ENCODE results near the gene RGS19.
A peak's percentile ranks its signal among the peaks of the same experiment; 100 is the strongest.

Gene RGS19

DNA sequence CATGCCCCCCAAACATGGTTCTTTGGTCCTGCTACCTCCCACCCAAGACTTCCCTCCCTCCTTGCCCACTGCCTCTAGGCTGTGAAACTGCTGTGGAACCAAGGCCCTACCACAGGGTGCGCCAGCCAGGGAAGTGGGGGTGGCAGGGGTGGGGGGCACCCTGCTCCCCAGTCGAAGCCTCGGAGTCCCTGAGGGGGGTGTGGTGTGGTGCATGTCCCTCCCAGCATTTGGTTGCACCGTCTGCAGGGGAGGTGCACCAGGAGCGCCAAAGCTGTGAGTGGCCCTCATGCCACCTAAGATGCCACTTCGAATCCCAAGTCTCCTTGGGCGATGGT lies 1.8 kb downstream of the RGS19 start:
- DNase-seq (ENCODE audit: low read depth in 2 of 3, low spot score in 1 of 3) = no peak

- DNase-seq (ENCODE audit: low read depth in 2 of 3, low spot score in 1 of 3) = no peak
Observed at GRCh38 chr20:64077094-64077493, 2.2 kb downstream of the RGS19 start.

DNA sequence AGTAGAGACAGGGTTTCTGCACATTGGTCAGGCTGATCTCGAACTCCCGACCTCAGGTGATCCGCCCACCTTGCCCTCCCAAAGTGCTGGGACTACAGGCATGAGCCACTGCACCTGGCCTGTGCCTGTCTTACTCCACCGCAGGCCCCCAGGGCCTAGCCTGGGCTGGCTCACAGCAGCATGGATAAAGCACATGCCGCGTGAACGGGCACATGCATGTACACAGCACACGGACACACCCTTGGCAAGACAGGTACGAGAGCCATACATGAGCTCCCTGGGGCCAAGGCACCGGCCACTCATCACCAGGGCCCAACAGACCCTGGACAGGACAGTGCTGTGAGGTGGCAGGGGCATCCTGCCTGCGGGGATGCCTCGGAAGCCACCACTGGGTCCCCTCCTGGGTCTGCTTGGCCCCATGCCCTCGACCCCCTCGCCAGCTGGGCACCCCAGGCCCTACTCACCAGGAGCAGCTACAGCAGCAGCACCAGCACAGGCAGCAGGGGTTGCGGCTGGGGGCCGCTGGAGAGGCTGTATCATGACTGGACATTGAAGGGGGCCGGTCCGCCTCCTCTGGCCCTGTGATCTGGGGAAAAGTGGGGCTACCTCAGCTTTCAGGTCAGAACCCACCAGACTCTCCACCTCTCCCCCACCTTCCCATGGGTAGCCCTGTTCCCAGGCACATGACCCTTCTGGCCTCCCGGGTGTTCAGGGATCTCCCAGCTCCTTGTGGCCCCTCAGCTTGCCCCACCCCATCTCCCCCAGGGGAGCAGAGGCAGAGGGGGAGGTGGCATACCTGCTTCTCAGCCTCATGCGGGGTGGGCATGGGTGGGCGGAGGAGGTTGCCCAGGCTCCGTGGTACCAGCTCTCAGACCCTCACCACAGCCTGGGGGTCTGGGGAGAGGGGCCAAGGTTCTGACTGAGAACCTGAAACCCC lies 3.0 kb downstream of the RGS19 start:
- no peak for DNase-seq (ENCODE audit: low read depth in 2 of 3, low spot score in 1 of 3)

DNA sequence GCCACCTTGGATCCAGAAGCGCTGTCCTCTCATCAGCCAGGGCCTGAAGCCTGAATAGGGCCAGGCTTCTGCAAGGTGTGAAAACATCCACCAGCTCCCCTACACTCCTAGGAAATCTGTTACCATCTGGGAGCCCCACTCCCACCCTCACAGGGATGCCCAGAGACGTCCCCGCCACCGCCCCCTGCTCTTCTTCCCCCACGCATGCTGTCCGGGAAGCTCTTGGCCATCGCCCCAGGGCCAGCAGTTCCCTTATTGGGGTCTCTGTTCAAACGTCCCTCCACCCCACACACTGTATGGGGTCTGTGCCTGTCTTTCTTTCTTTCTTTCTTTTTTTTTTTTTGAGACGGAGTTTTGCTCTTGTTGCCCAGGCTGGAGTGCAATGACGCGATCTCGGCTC lies 3.8 kb downstream of the RGS19 start:
- DNase-seq (ENCODE audit: low read depth in 2 of 3, low spot score in 1 of 3) = no peak

DNA sequence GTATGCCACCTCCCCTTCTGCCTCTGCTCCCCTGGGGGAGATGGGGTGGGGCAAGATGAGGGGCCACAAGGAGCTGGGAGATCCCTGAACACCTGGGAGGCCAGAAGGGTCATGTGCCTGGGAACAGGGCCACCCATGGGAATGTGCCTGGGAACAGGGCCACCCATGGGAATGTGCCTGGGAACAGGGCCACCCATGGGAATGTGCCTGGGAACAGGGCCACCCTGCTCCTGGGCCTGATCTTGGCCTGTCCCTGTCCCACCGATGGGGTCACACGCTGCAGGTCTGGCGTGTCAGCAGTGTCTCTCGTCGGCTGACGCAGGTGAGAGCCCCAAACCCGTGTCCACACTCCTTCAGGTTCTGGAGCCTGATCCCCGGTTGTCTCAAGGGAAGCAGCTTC lies 4.4 kb downstream of the RGS19 start:
- no peak for DNase-seq (ENCODE audit: low read depth in 2 of 3, low spot score in 1 of 3)

DNA sequence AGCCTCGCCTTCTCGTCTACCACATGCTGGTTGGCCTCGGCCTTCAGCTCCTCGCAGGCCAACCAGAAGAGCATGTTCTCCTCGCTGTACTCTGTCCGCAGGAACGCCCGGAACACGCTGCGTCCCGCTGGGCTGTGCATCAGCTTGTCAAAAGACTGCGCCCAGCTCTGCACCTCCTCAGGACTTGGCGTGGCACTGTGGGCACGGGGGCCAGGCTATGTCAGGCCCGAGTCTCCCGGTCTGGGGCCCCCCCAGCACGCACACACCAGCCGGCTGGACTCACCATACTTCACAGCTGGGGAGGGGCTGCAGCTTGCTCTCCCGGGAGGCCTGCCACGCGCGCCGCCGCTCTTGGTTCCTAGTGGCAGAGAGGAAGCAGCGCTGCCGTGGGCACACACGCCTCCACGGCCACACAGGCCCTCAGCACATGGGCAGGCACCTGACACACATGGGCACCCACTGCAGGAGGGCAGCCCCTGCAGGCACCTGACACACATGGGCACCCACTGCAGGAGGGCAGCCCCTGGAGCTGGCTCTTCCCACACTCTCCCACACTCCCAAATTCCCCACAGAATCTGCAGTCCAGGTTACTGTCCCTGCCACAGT lies 5.0 kb downstream of the RGS19 start:
- DNase-seq (ENCODE audit: low read depth in 2 of 3, low spot score in 1 of 3) = no peak

DNA sequence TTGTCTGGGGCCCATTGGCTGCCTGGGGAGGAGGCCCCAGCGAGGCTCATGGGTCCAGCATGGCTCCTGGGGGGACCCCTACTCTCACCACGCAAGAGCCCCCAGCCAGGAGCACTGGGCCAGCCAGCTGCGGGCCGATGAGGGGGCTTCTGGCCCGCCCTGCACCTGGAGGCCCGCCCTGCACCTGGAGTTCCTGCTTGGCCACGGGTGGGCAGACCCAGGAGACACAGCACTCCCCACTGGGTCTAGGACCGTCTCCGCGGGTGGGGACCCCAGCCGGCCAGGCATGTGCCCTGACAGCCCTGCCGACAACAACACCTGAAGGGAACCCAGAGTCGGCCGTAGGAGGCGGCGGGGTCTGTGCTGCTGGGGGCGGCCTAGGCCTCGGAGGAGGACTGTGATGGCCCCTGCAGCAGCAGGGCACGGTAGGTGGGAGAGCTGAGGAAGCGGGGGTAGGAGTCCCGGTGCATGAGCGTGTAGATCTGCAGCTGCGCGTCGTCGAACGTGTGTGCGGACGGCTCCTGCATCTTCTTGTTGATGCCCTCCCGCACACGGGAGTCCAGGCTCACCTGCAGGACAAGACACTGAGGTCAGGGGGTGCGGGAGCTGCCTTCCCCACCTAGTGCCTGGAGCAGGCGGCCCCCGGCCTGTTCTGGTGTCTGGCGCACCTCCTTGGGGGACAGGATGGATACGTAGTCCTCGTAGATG lies 5.7 kb downstream of the RGS19 start:
- no peak for DNase-seq (ENCODE audit: low read depth in 2 of 3, low spot score in 1 of 3)

DNA sequence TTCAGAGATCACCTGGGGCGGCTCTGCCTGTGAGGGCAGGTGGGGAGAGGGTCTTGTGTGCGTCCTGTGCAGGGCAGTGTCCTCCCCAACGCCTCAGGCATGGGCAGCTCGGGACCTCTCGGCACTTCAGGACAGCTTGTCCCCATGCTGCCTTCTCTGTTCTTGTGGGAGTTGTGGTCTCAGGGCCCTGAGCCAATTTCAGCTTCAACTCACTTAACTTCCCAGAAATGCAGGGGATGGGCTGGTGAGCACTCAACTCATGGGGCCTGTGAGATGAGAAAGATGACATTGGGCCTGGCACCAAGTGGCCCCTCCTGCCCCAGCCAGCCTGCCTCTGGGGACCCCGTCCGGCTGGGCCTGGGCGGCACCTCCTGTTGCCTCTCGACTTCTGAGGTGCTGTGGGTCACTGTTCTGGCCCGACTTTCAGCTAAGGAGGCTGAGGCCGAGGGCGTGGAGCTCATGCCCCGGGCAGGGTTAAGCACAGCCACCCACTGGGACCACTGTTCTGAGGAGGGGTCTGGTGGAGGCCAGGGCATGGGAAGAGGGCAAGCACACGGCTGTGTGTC lies 6.7 kb downstream of the RGS19 start:
- no peak for DNase-seq (ENCODE audit: low read depth in 2 of 3, low spot score in 1 of 3)

- DNase-seq (ENCODE audit: low read depth in 2 of 3, low spot score in 1 of 3) = no peak
Observed at GRCh38 chr20:64071341-64072332, 7.7 kb downstream of the RGS19 start.

DNA sequence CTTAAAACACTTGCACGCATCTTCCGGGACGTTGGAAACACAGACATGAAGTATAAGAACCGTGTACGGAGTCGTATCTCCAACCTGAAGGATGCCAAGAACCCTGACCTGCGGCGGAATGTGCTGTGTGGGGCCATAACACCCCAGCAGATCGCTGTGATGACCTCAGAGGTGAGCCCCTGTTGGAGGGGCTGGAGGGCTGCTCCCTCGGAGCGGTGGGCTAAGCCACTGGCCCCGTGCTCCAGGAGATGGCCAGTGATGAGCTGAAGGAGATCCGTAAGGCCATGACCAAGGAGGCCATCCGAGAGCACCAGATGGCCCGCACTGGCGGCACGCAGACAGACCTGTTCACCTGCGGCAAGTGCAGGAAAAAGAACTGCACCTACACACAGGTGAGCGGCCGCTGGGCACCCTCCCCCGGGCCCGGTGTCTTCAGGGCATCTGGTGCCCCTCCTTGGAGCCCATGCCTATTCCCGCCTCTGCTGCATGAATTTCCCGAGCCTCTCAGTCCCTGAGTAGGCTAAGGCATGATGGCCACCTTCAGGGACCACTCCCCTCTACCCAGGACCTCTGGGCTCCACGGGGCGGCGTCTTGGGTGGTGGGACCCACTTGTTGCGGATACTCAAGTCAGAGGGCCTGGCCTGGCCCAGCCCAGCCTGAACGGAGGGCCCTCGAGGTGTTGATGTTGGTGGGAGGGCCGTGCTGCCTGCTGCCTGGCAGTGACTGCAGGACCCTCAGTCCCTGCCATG lies 8.9 kb downstream of the RGS19 start:
- DNase-seq (ENCODE audit: low read depth in 2 of 3, low spot score in 1 of 3) = no peak

GRCh38 chr20:64069614-64070243 lies 9.6 kb downstream of the RGS19 start:
- no peak for DNase-seq (ENCODE audit: low read depth in 2 of 3, low spot score in 1 of 3)

DNA sequence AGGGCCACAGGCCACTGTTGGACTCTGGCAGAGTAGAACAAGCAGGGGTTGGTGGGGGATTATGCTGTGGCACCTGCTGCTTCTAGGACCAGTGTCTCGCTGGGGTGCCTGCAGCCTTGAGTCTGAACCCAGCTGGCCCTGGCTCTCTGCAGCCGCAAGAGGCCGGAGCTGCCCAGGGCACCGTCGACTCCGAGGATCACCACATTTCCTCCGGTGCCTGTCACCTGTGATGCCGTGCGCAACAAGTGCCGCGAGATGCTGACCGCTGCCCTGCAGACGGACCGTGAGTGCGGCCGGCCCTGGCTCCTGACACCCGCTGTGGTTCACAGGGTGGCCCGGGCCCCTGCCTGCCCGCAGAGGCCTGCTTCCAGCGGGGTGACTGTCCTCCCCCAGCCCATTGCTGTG lies 10.1 kb downstream of the RGS19 start:
- DNase-seq (ENCODE audit: low read depth in 2 of 3, low spot score in 1 of 3) = no peak

GRCh38 chr20:64068386-64069208 lies 10.7 kb downstream of the RGS19 start:
- DNase-seq (ENCODE audit: low read depth in 2 of 3, low spot score in 1 of 3) = no peak

DNA sequence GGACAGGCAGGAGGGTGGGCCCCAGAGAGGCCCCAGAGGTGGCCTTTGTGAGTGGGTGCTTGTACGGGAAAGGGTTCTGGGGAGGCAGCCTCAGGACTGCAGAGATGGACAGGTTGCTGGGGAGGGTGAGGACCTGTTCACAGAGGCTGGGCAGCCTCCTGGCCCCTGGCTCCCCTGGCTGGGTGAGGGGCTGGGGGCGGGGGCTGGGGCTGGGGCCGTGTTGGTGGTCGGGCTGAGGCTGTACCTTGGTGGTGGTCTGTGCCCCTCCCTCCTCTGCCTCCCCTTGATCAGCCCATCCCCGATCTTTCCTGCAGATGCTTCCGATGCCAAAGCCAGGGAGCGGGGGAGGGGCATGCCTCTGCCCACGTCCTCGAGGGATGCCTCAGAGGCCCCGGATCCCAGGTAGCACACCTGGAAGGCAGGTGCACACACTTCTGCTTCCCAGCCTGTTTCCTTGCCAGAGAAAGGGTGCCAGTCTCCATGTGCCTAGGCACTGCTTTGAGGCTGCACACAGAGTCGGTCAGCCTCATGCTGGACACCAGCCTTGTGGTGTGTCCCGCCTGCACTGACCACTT lies 11.5 kb downstream of the RGS19 start:
- no peak for DNase-seq (ENCODE audit: low read depth in 2 of 3, low spot score in 1 of 3)

GRCh38 chr20:64067005-64067632 lies 12.2 kb downstream of the RGS19 start:
- DNase-seq (ENCODE audit: low read depth in 2 of 3, low spot score in 1 of 3) = no peak

DNA sequence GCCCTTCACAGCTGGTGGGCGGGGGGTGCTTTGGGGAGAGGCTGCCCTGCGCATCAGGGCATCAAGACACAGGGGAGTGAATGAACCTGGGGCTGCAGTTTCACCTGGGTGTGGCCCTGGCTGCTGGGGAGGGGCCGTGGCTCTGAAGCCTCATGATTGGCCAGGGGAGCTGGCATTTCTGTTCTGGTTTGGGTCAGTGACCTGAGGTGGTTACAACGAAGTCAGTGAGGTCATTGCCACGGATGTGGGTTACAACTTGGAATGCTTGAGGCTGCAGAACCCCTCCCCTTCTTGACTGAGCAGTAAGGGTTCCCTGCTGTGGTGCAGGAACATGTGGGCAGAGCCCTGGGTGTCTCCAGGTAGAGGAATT lies 13.4 kb downstream of the RGS19 start:
- DNase-seq (ENCODE audit: low read depth in 2 of 3, low spot score in 1 of 3) = peak; percentile 51 to 61 (median 56)

- no peak for DNase-seq (ENCODE audit: low read depth in 2 of 3, low spot score in 1 of 3)
Observed at GRCh38 chr20:64065062-64065973, 14.0 kb downstream of the RGS19 start.

All from stimulated activated CD4-positive, alpha-beta T cell treated with anti-CD3 and anti-CD28 coated beads, Interleukin-12 subunit alpha, Interleukin-12 subunit beta, amount 100 ng/mL, for 48 hours (primary cell).